B cell (primary cell): ENCODE results near the gene ZNF775. TPM values are rescaled to one million over a fixed set of nuclear protein-coding genes. Genes with fewer than 3 reads are reported as not detected.

ENCODE experiments used
- ATAC-seq: fragments of 200-7000 bp; cut with Tn5 transposase; one replicate; pipeline ENCODE4 v1.10.0; 2021; ENCODE audit warnings: low read depth, mild to moderate bottlenecking, moderate number of reproducible peaks, moderate library complexity
- CTCF ChIA-PET: fragments of 350-600 bp; sonication (Branson Sonifier 250); formaldehyde crosslinking; loops from one replicate; lab custom pipeline; 2021; ENCODE audit warnings: antibody characterized with exemption, inconsistent platforms; lab: Charles Lee
- POLR2A ChIA-PET: fragments of 350-600 bp; sonication (Branson Sonifier 250); formaldehyde crosslinking; loops from one replicate; lab custom pipeline; 2021; ENCODE audit warnings: antibody characterized with exemption; lab: Charles Lee
- DNase-seq: peaks from one replicate; pipeline ENCODE4 v3.0.0; 2013
- H2AFZ ChIP-seq: 2 replicates; pipeline ENCODE4 v1.6.1; 2012; ENCODE audit warnings: mild to moderate bottlenecking, low read depth, low read length; ENCODE audit not compliant: insufficient read depth, poor library complexity, severe bottlenecking
- H3K27ac ChIP-seq, 2 donors: 1 replicate in 1 of 2; 2 replicates in 1 of 2; pipeline ENCODE4 v1.5.1; 2012 to 2013; ENCODE audit warnings: low read length in 2 of 2, mild to moderate bottlenecking in 2 of 2, moderate library complexity in 1 of 2
- H3K27me3 ChIP-seq, 4 experiments: fragments of 200-600 bp in 1 of 4; sonication (generic) in 1 of 4; replicated peaks in 1 of 4; 1 replicate in 2 of 4; 2 replicates in 2 of 4; pipeline versions ENCODE4 v1.6.1 to v1.7.0; 2013 to 2016; ENCODE audit warnings: low read length in 3 of 4, mild to moderate bottlenecking in 2 of 4, mixed read lengths in 1 of 4, moderate library complexity in 1 of 4; ENCODE audit not compliant: insufficient read depth in 4 of 4, control insufficient read depth in 3 of 4; ENCODE audit errors: control extremely low read depth in 1 of 4
- H3K36me3 ChIP-seq, 2 experiments: replicated peaks in 1 of 2; 1 replicate in 1 of 2; 2 replicates in 1 of 2; pipeline versions ENCODE4 v1.6.1 to v1.7.1; 2013; ENCODE audit warnings: low read length in 1 of 2; ENCODE audit not compliant: insufficient read depth in 2 of 2, control insufficient read depth in 1 of 2; ENCODE audit errors: control extremely low read depth in 1 of 2, extremely low read depth in 1 of 2
- H3K4me1 ChIP-seq, 2 donors: fragments of 200-600 bp in 1 of 2; sonication (generic) in 1 of 2; 1 replicate in 1 of 2; 2 replicates in 1 of 2; pipeline versions ENCODE4 v1.5.1 to v1.6.1; 2013 to 2017; ENCODE audit warnings: low read length in 2 of 2; ENCODE audit not compliant: control insufficient read depth in 2 of 2, insufficient read depth in 2 of 2
- H3K4me2 ChIP-seq: replicated peaks from 2 replicates; pipeline ENCODE3; 2012; ENCODE audit warnings: mild to moderate bottlenecking, low read depth, low read length; ENCODE audit not compliant: poor library complexity, severe bottlenecking
- H3K4me3 ChIP-seq, 5 experiments: fragments of 200-600 bp in 1 of 5; sonication (generic) in 1 of 5; 1 replicate in 3 of 5; 2 replicates in 2 of 5; pipeline versions ENCODE4 v1.5.1 to v1.7.0; 2011 to 2016; ENCODE audit warnings: low read length in 4 of 5, mild to moderate bottlenecking in 4 of 5, low read depth in 2 of 5, control low read depth in 1 of 5, moderate library complexity in 1 of 5; ENCODE audit not compliant: insufficient read depth in 1 of 5; ENCODE audit errors: control extremely low read depth in 1 of 5, extremely low read depth in 1 of 5
- H3K79me2 ChIP-seq: fragments of 200-600 bp; sonication (generic); one replicate; pipeline ENCODE4 v1.6.0; 2016; ENCODE audit warnings: low read length; ENCODE audit not compliant: control insufficient read depth, insufficient read depth
- H3K9ac ChIP-seq: fragments of 200-600 bp; sonication (generic); 2 replicates; pipeline ENCODE4 v1.6.1; 2017; ENCODE audit warnings: mild to moderate bottlenecking, low read length, moderate library complexity
- H3K9me3 ChIP-seq, 3 donors: one replicate each; pipeline versions ENCODE4 v1.6.1 to v1.7.1; 2013; ENCODE audit warnings: low read length in 2 of 3; ENCODE audit not compliant: control insufficient read depth in 2 of 3, insufficient read depth in 1 of 3; ENCODE audit errors: control extremely low read depth in 1 of 3
- H4K20me1 ChIP-seq: 2 replicates; pipeline ENCODE4 v1.6.0; 2012; ENCODE audit warnings: mild to moderate bottlenecking, low read length; ENCODE audit not compliant: insufficient read depth, control insufficient read depth, poor library complexity, severe bottlenecking
- H3K27ac Mint-ChIP-seq: one replicate; pipeline ENCODE4 v1.8.0; 2021; ENCODE audit warnings: mixed read lengths
- H3K27me3 Mint-ChIP-seq: one replicate; pipeline ENCODE4 v1.8.0; 2021; ENCODE audit warnings: mixed read lengths
- H3K4me1 Mint-ChIP-seq: one replicate; pipeline ENCODE4 v1.8.0; 2021; ENCODE audit warnings: mixed read lengths
- H3K4me3 Mint-ChIP-seq: one replicate; pipeline ENCODE4 v1.8.0; 2021; ENCODE audit warnings: mixed read lengths
- H3K9me3 Mint-ChIP-seq: one replicate; pipeline ENCODE4 v1.8.0; 2022; ENCODE audit warnings: mixed read lengths; ENCODE audit not compliant: insufficient read depth
- EZH2 ChIP-seq: IDR thresholded peaks from 2 replicates; pipeline ENCODE4 v1.6.1; 2012; ENCODE audit warnings: borderline replicate concordance, low read depth, mild to moderate bottlenecking, moderate library complexity, low read length; ENCODE audit not compliant: insufficient read depth, poor library complexity, severe bottlenecking
- WGBS: methylation state at CpG from one replicate; pipeline ENCODE4 v1.1.5; 2013; ENCODE audit warnings: missing lambda C conversion rate; ENCODE audit not compliant: insufficient coverage; 5-methylcytosine and 5-hydroxymethylcytosine counted together
- intact Hi-C: fragments of 100-400 bp; cut with micrococcal nuclease; formaldehyde crosslinking; loops from one replicate; pipeline ENCODE4 v1.10.0; 2022
- polyA plus RNA-seq: library from polyadenylated mRNA; depleted of rRNA; stranded (reverse); fragments of >200 nt; gene quantifications from 2 replicates; pipeline ENCODE4 v1.2.3, GENCODE V29; 2012
- total RNA-seq, 2 donors: library from RNA; stranded (reverse); fragments of 120-200 nt in 1 of 2; gene quantifications; 1 replicate in 1 of 2; 2 replicates in 1 of 2; pipeline versions ENCODE4 v1.2.3 to v1.2.4, GENCODE V29; 2013 to 2022
- TF ChIP-seq, protein P1 (sequence below): fragments of 200-600 bp; IDR thresholded peaks from one replicate; pipeline ENCODE4 v1.8.0; 2022; ENCODE audit warnings: antibody characterized with exemption, mild to moderate bottlenecking

ZNF775 gene
- total and polyA plus RNA-seq, 2 donors (not counting 1 experiment from before 2014, with no cell fraction given): 4.2 to 12.1 TPM

DNA sequence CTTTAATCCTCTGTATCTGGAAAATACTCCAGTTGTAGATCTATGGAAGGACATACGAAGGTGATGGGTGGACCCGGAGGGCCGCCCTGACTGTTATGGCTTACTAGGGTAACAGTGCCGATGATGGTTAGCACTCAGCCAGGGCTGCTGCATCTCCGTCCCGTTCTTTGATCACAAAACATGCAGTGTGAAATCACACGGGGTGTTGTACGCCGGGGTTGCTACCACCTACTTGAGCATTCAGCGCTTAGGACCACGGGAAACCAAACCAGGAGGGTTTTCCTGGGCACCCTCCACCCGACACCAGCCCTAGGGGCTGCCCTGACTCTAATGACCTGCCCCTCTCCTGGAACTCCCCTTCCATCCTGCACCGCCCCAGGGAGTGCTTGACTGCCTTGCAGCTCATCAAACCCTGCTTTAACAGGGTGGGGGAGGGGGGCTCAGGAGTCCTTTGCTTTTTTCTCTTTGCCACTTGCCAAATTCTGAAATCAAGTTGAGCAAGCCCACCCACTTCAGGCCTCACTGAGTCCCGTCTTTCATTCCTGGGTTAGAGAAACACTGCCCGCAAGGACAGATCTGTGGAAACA lies 20.4 kb downstream of the ZNF775 start:
- Histone ChIP-seq H3K9ac (no peak overlapping the region), H3K36me3 (peaks cover 0 to 7% of the 10 kb centered on the region in 2 experiments), H2AFZ (no peak overlapping the region), H4K20me1 (no peaks in the 10 kb centered on the region), H3K4me3 (no peak overlapping the region), H3K4me2 (no peak overlapping the region), H3K79me2 (peaks cover 16% of the 10 kb centered on the region), H3K27ac (no peak overlapping the region), H3K9me3 (no peaks in the 10 kb centered on the region), H3K4me1 (peaks cover 14 to 15% of the 10 kb centered on the region in 2 donors), H3K27me3 (no peaks in the 10 kb centered on the region)
- H3K27me3 Mint-ChIP-seq: no peaks in the 10 kb centered on the region
- WGBS: 91% methylated on average over 13 of the region's 15 CpGs
- no peak for DNase-seq
- intact Hi-C loops: loop anchor here (10.0 kb wide), 1 partner anchor 975 kb away; no protein-coding TSS in a partner anchor
- ATAC-seq: no peak
- TF ChIP-seq, protein P1, sequence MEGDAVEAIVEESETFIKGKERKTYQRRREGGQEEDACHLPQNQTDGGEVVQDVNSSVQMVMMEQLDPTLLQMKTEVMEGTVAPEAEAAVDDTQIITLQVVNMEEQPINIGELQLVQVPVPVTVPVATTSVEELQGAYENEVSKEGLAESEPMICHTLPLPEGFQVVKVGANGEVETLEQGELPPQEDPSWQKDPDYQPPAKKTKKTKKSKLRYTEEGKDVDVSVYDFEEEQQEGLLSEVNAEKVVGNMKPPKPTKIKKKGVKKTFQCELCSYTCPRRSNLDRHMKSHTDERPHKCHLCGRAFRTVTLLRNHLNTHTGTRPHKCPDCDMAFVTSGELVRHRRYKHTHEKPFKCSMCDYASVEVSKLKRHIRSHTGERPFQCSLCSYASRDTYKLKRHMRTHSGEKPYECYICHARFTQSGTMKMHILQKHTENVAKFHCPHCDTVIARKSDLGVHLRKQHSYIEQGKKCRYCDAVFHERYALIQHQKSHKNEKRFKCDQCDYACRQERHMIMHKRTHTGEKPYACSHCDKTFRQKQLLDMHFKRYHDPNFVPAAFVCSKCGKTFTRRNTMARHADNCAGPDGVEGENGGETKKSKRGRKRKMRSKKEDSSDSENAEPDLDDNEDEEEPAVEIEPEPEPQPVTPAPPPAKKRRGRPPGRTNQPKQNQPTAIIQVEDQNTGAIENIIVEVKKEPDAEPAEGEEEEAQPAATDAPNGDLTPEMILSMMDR: no peak
- TF ChIP-seq EZH2: no peak
- no peak overlapping the region for H3K4me3 Mint-ChIP-seq
- no peaks in the 10 kb centered on the region for H3K9me3 Mint-ChIP-seq
- peaks cover 28% of the 10 kb centered on the region for H3K4me1 Mint-ChIP-seq
- no peak overlapping the region for H3K27ac Mint-ChIP-seq
- ChIA-PET CTCF (interaction anchor here (1.3 kb wide), 1 partner anchor 43 kb away, joined by 5 read pairs; no protein-coding TSS in a partner anchor), POLR2A (no interaction called here)

DNA sequence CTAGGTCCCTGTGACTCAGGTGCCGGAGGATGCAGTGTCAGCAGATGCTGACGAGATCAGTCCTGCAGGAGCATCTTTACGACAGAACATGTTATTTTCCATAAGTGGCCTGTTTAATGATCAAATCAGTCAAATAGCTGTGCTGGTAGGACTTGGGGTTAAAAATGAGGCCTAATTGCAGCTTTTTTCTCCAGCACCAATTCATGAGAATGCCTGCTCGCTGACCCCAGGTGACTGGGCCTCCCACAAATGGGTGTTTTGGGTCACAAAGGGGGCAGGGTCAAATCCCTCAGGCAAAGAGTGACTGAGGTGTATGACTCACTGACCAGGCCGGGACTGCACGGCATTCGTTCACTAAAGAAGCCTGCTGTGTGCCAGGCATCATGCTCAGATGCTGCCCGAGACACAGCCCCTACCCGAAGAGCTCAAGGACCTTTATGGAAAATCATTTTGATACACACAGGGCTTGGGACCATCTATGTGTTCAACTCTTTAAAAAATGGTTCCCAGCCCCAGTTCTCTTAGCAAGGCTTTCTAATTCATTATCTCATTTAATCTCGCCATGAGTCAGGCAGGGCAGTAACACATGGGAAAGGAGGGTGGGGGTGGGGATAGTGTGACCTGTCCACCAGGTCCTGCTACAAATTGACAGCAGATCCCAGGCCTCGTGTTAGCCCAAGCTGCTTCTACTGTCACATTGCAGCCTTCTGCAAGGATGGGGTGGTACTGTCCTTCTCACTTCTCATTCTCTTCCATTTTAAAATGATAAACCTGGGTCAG lies 21.1 kb downstream of the ZNF775 start:
- 86% methylated on average over 9 of the region's 11 CpGs for WGBS
- no peaks in the 10 kb centered on the region for H3K27me3 Mint-ChIP-seq
- H3K9me3 ChIP-seq: no peaks in the 10 kb centered on the region
- peaks cover 30% of the 10 kb centered on the region for H3K4me1 Mint-ChIP-seq
- H3K9me3 Mint-ChIP-seq: no peaks in the 10 kb centered on the region
- H3K4me2 ChIP-seq: no peak overlapping the region
- no peak overlapping the region for H3K27ac ChIP-seq
- H3K27ac Mint-ChIP-seq: no peak overlapping the region
- H3K9ac ChIP-seq: no peak overlapping the region
- ChIA-PET CTCF (interaction anchor here (0.6 to 1.5 kb wide), 4 partner anchors 14 to 44 kb away, joined by 4 to 5 read pairs (median 5); no protein-coding TSS in a partner anchor), POLR2A (interaction anchor here (0.6 kb wide), 1 partner anchor 15 kb away, joined by 3 read pairs; no protein-coding TSS in a partner anchor)
- peaks cover 14 to 19% of the 10 kb centered on the region in 2 donors for H3K4me1 ChIP-seq
- TF ChIP-seq, protein P1: no peak
- no peak for TF ChIP-seq EZH2
- peaks cover 16% of the 10 kb centered on the region for H3K79me2 ChIP-seq
- no peaks in the 10 kb centered on the region for H4K20me1 ChIP-seq
- no peak for DNase-seq
- no peaks in the 10 kb centered on the region for H3K27me3 ChIP-seq
- H2AFZ ChIP-seq: no peak overlapping the region
- peaks cover 0 to 7% of the 10 kb centered on the region in 2 experiments for H3K36me3 ChIP-seq
- H3K4me3 ChIP-seq: no peak overlapping the region
- ATAC-seq: no peak
- intact Hi-C loops: loop anchor here (10.0 kb wide), 1 partner anchor 975 kb away; no protein-coding TSS in a partner anchor
- no peak overlapping the region for H3K4me3 Mint-ChIP-seq
